Breast epithelium (tissue), 3 donors: ENCODE data around the gene NUBPL.

Source experiments
- POLR2AphosphoS5 ChIP-seq, 3 donors: sonication (generic); formaldehyde crosslinking; IDR thresholded peaks; one replicate each; pipeline ENCODE4 v1.6.1; 2017; ENCODE audit warnings: antibody characterized with exemption in 3 of 3
- TF ChIP-seq, protein P1 (sequence below), 3 donors: fragments of 450-650 bp; IDR thresholded peaks; one replicate each; pipeline ENCODE4 v1.5.1; 2016 to 2017; ENCODE audit warnings: antibody characterized with exemption in 3 of 3, mild to moderate bottlenecking in 3 of 3, moderate library complexity in 3 of 3

DNA sequence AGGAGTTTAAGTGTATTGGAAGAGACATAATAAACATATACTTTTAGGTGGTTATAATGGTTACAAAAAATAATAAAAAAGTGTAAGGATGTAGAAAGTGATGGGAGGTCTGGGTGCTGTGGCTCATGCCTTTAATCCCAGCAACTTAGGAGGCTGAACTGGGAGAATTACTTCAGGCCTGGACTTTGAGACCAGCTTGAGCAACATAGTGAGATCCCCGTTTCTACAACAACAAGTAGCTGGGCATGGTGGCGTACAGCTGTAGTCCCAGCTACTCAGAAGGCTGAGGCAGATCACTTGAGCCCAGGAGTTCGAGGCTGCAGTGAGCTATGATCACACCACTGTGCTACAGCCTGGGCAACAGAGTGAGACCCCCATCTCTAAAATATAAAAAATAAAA, 19.0 kb downstream of the NUBPL start:
- TF ChIP-seq, protein P1, sequence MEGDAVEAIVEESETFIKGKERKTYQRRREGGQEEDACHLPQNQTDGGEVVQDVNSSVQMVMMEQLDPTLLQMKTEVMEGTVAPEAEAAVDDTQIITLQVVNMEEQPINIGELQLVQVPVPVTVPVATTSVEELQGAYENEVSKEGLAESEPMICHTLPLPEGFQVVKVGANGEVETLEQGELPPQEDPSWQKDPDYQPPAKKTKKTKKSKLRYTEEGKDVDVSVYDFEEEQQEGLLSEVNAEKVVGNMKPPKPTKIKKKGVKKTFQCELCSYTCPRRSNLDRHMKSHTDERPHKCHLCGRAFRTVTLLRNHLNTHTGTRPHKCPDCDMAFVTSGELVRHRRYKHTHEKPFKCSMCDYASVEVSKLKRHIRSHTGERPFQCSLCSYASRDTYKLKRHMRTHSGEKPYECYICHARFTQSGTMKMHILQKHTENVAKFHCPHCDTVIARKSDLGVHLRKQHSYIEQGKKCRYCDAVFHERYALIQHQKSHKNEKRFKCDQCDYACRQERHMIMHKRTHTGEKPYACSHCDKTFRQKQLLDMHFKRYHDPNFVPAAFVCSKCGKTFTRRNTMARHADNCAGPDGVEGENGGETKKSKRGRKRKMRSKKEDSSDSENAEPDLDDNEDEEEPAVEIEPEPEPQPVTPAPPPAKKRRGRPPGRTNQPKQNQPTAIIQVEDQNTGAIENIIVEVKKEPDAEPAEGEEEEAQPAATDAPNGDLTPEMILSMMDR (IDR thresholded peaks at IDR 0.05) = no peak
- TF ChIP-seq POLR2AphosphoS5 (IDR thresholded peaks at IDR 0.05) = no peak
